GM23338 (cell line): Measurements from ENCODE around the gene DOP1A. TPM values are rescaled to one million over a fixed set of nuclear protein-coding genes. Genes with fewer than 3 reads are reported as not detected.

Experiments used
- ATAC-seq: fragments of 200-7000 bp; cut with Tn5 transposase; 3 replicates; pipeline ENCODE4 v1.9.1; 2020
- DNase-seq: peaks from one replicate; pipeline ENCODE4 v3.0.0-alpha.2; 2015; ENCODE audit warnings: low spot score
- H2AFZ ChIP-seq: fragments of 200-600 bp; sonication (generic); 2 replicates; pipeline ENCODE4 v1.8.0; 2016; ENCODE audit warnings: antibody characterized with exemption, mild to moderate bottlenecking, moderate library complexity
- H3F3A ChIP-seq: fragments of 200-600 bp; sonication (generic); replicated peaks from 2 replicates; pipeline ENCODE4 v1.8.0; 2017; ENCODE audit warnings: antibody characterized with exemption, mixed run types, low read depth
- H3K27ac ChIP-seq: fragments of 200-600 bp; sonication (generic); 2 replicates; pipeline ENCODE4 v1.6.1; 2016; ENCODE audit warnings: low read depth
- H3K27me3 ChIP-seq: fragments of 200-600 bp; sonication (generic); 2 replicates; pipeline ENCODE4 v1.8.0; 2016; ENCODE audit warnings: mild to moderate bottlenecking, mixed run types, moderate library complexity; ENCODE audit not compliant: insufficient read depth
- H3K36me3 ChIP-seq: fragments of 200-600 bp; sonication (generic); 2 replicates; pipeline ENCODE4 v1.8.0; 2016; ENCODE audit warnings: mild to moderate bottlenecking; ENCODE audit not compliant: insufficient read depth
- H3K4me1 ChIP-seq: fragments of 200-600 bp; sonication (generic); 2 replicates; pipeline ENCODE4 v1.8.0; 2016; ENCODE audit warnings: mild to moderate bottlenecking, moderate library complexity; ENCODE audit not compliant: insufficient read depth
- H3K4me2 ChIP-seq: fragments of 200-600 bp; sonication (generic); 2 replicates; pipeline ENCODE4 v1.7.1; 2017; ENCODE audit warnings: mixed run types
- H3K4me3 ChIP-seq: fragments of 200-600 bp; sonication (generic); 2 replicates; pipeline ENCODE4 v1.6.1; 2016; ENCODE audit warnings: mixed run types
- H3K79me2 ChIP-seq: fragments of 200-600 bp; sonication (generic); replicated peaks from 2 replicates; pipeline ENCODE4 v1.8.0; 2017; ENCODE audit warnings: mild to moderate bottlenecking; ENCODE audit not compliant: insufficient read depth
- H3K9me2 ChIP-seq: fragments of 200-600 bp; sonication (generic); 2 replicates; pipeline ENCODE4 v1.8.0; 2017; ENCODE audit not compliant: insufficient read depth
- H4K20me1 ChIP-seq: fragments of 200-600 bp; sonication (generic); replicated peaks from 2 replicates; pipeline ENCODE4 v1.8.0; 2017; ENCODE audit warnings: mild to moderate bottlenecking; ENCODE audit not compliant: insufficient read depth
- H3K27ac Mint-ChIP-seq: 2 replicates; pipeline ENCODE4 v1.8.0; 2020; ENCODE audit warnings: inconsistent platforms, mild to moderate bottlenecking, moderate library complexity, mixed read lengths
- H3K27me3 Mint-ChIP-seq: 3 replicates; pipeline ENCODE4 v1.8.0; 2022; ENCODE audit warnings: low read depth, mild to moderate bottlenecking, moderate library complexity, mixed read lengths, inconsistent platforms; ENCODE audit not compliant: insufficient read depth, poor library complexity
- H3K36me3 Mint-ChIP-seq: 3 replicates; pipeline ENCODE4 v1.8.0; 2021; ENCODE audit warnings: low read depth, mild to moderate bottlenecking, inconsistent platforms, moderate library complexity, mixed read lengths
- H3K4me1 Mint-ChIP-seq: 3 replicates; pipeline ENCODE4 v1.8.0; 2020; ENCODE audit warnings: mild to moderate bottlenecking, inconsistent platforms, mixed read lengths
- H3K4me3 Mint-ChIP-seq: 3 replicates; pipeline ENCODE4 v1.8.0; 2021; ENCODE audit warnings: moderate library complexity, mild to moderate bottlenecking, inconsistent platforms, mixed read lengths
- H3K9me3 Mint-ChIP-seq: 3 replicates; pipeline ENCODE4 v1.8.0; 2020; ENCODE audit warnings: moderate library complexity, mild to moderate bottlenecking, inconsistent platforms, mixed read lengths
- CREB1 ChIP-seq: fragments of 250-450 bp; sonication (Bioruptor Pico); IDR thresholded peaks from 2 replicates; pipeline ENCODE4 v1.5.0; 2020; ENCODE audit warnings: low read depth, mild to moderate bottlenecking, moderate library complexity
- CTCF ChIP-seq, 2 experiments: fragments of 200-600 bp in 1 of 2; sonication (generic) in 1 of 2; conservative IDR thresholded peaks; 2 replicates each; pipeline versions ENCODE4 v1.5.1 to v1.6.1; 2016 to 2017; ENCODE audit warnings: antibody characterized with exemption in 2 of 2, low read depth in 2 of 2, mild to moderate bottlenecking in 2 of 2, moderate library complexity in 1 of 2
- EZH2 ChIP-seq: fragments of 200-600 bp; sonication (generic); IDR thresholded peaks from one replicate; pipeline ENCODE4 v1.8.0; 2017; ENCODE audit warnings: antibody characterized with exemption, mild to moderate bottlenecking, low read depth; ENCODE audit not compliant: unreplicated experiment
- EZH2phosphoT487 ChIP-seq: fragments of 200-600 bp; sonication (generic); IDR thresholded peaks from one replicate; pipeline ENCODE4 v1.8.1; 2018; ENCODE audit warnings: antibody characterized with exemption; ENCODE audit not compliant: unreplicated experiment
- JUNB ChIP-seq: IDR thresholded peaks from one replicate; pipeline ENCODE4 v1.6.1; 2016; ENCODE audit warnings: antibody characterized with exemption; ENCODE audit not compliant: unreplicated experiment
- NANOG ChIP-seq: IDR thresholded peaks from 2 replicates; pipeline ENCODE4 v1.6.1; 2016; ENCODE audit warnings: antibody characterized with exemption, borderline replicate concordance
- POLR2AphosphoS5 ChIP-seq: IDR thresholded peaks from 2 replicates; pipeline ENCODE4 v1.6.1; 2016; ENCODE audit warnings: antibody characterized with exemption, low read depth
- STAT1 ChIP-seq: IDR thresholded peaks from one replicate; pipeline ENCODE4 v1.6.1; 2016; ENCODE audit warnings: antibody characterized with exemption; ENCODE audit not compliant: unreplicated experiment
- ZNF114 ChIP-seq: fragments of 250-450 bp; sonication (Bioruptor Pico); IDR thresholded peaks from 2 replicates; pipeline ENCODE4 v1.5.0; 2020; ENCODE audit warnings: mild to moderate bottlenecking, moderate library complexity
- ZNF331 ChIP-seq: fragments of 250-450 bp; sonication (Bioruptor Pico); IDR thresholded peaks from 2 replicates; pipeline ENCODE4 v1.5.0; 2020; ENCODE audit warnings: low read depth, mild to moderate bottlenecking, moderate library complexity
- polyA plus RNA-seq: library from polyadenylated mRNA; unstranded; fragments of >200 nt; fragmentation: Nextera tagmentation; extraction: Ambion mirVana; gene quantifications from 2 replicates; pipeline ENCODE4 v1.2.1, GENCODE V29; 2016
- total RNA-seq: library from RNA; depleted of rRNA; stranded (reverse); fragments of >200 nt; shearing (Covaris generic); gene quantifications from 2 replicates; pipeline ENCODE4 v1.2.3, GENCODE V29; 2014
- TF ChIP-seq, protein P1 (sequence below): IDR thresholded peaks from 2 replicates; pipeline ENCODE4 v1.6.1; 2016; ENCODE audit warnings: antibody characterized with exemption
- TF ChIP-seq, protein P2 (sequence below): IDR thresholded peaks from one replicate; pipeline ENCODE4 v1.6.1; 2018; ENCODE audit warnings: antibody characterized with exemption; ENCODE audit not compliant: unreplicated experiment
- TF ChIP-seq, protein P3 (sequence below): fragments of 250-450 bp; sonication (Bioruptor Pico); IDR thresholded peaks from 2 replicates; pipeline ENCODE4 v1.5.0; 2020; ENCODE audit warnings: mild to moderate bottlenecking, moderate library complexity

DOP1A gene
- total and polyA plus RNA-seq, 2 experiments from 2014 or later = 3.9 to 18.6 TPM

GRCh38 chr6:83127976-83128375 lies 60.5 kb downstream of the DOP1A start:
- H3K79me2 ChIP-seq = no peaks in the 10 kb centered on the region
- H3K9me3 Mint-ChIP-seq = no peaks in the 10 kb centered on the region
- H3K36me3 Mint-ChIP-seq = peaks cover 32% of the 10 kb centered on the region
- H3K9me2 ChIP-seq = no peaks in the 10 kb centered on the region
- H3K4me3 Mint-ChIP-seq = no peak overlapping the region
- H3K27ac Mint-ChIP-seq = no peak overlapping the region
- H3K4me1 Mint-ChIP-seq = peaks cover 16% of the 10 kb centered on the region
- no peak overlapping the region for H3K4me3 ChIP-seq
- H4K20me1 ChIP-seq = no peaks in the 10 kb centered on the region
- H3K4me1 ChIP-seq = peaks cover 24% of the 10 kb centered on the region
- peaks cover 34% of the 10 kb centered on the region for H3K36me3 ChIP-seq
- H3K4me2 ChIP-seq = no peak overlapping the region
- TF ChIP-seq, protein P1, sequence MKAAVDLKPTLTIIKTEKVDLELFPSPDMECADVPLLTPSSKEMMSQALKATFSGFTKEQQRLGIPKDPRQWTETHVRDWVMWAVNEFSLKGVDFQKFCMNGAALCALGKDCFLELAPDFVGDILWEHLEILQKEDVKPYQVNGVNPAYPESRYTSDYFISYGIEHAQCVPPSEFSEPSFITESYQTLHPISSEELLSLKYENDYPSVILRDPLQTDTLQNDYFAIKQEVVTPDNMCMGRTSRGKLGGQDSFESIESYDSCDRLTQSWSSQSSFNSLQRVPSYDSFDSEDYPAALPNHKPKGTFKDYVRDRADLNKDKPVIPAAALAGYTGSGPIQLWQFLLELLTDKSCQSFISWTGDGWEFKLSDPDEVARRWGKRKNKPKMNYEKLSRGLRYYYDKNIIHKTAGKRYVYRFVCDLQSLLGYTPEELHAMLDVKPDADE = no peak
- TF ChIP-seq NANOG = no peak
- TF ChIP-seq, protein P2, sequence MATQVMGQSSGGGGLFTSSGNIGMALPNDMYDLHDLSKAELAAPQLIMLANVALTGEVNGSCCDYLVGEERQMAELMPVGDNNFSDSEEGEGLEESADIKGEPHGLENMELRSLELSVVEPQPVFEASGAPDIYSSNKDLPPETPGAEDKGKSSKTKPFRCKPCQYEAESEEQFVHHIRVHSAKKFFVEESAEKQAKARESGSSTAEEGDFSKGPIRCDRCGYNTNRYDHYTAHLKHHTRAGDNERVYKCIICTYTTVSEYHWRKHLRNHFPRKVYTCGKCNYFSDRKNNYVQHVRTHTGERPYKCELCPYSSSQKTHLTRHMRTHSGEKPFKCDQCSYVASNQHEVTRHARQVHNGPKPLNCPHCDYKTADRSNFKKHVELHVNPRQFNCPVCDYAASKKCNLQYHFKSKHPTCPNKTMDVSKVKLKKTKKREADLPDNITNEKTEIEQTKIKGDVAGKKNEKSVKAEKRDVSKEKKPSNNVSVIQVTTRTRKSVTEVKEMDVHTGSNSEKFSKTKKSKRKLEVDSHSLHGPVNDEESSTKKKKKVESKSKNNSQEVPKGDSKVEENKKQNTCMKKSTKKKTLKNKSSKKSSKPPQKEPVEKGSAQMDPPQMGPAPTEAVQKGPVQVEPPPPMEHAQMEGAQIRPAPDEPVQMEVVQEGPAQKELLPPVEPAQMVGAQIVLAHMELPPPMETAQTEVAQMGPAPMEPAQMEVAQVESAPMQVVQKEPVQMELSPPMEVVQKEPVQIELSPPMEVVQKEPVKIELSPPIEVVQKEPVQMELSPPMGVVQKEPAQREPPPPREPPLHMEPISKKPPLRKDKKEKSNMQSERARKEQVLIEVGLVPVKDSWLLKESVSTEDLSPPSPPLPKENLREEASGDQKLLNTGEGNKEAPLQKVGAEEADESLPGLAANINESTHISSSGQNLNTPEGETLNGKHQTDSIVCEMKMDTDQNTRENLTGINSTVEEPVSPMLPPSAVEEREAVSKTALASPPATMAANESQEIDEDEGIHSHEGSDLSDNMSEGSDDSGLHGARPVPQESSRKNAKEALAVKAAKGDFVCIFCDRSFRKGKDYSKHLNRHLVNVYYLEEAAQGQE = no peak
- TF ChIP-seq, protein P3, sequence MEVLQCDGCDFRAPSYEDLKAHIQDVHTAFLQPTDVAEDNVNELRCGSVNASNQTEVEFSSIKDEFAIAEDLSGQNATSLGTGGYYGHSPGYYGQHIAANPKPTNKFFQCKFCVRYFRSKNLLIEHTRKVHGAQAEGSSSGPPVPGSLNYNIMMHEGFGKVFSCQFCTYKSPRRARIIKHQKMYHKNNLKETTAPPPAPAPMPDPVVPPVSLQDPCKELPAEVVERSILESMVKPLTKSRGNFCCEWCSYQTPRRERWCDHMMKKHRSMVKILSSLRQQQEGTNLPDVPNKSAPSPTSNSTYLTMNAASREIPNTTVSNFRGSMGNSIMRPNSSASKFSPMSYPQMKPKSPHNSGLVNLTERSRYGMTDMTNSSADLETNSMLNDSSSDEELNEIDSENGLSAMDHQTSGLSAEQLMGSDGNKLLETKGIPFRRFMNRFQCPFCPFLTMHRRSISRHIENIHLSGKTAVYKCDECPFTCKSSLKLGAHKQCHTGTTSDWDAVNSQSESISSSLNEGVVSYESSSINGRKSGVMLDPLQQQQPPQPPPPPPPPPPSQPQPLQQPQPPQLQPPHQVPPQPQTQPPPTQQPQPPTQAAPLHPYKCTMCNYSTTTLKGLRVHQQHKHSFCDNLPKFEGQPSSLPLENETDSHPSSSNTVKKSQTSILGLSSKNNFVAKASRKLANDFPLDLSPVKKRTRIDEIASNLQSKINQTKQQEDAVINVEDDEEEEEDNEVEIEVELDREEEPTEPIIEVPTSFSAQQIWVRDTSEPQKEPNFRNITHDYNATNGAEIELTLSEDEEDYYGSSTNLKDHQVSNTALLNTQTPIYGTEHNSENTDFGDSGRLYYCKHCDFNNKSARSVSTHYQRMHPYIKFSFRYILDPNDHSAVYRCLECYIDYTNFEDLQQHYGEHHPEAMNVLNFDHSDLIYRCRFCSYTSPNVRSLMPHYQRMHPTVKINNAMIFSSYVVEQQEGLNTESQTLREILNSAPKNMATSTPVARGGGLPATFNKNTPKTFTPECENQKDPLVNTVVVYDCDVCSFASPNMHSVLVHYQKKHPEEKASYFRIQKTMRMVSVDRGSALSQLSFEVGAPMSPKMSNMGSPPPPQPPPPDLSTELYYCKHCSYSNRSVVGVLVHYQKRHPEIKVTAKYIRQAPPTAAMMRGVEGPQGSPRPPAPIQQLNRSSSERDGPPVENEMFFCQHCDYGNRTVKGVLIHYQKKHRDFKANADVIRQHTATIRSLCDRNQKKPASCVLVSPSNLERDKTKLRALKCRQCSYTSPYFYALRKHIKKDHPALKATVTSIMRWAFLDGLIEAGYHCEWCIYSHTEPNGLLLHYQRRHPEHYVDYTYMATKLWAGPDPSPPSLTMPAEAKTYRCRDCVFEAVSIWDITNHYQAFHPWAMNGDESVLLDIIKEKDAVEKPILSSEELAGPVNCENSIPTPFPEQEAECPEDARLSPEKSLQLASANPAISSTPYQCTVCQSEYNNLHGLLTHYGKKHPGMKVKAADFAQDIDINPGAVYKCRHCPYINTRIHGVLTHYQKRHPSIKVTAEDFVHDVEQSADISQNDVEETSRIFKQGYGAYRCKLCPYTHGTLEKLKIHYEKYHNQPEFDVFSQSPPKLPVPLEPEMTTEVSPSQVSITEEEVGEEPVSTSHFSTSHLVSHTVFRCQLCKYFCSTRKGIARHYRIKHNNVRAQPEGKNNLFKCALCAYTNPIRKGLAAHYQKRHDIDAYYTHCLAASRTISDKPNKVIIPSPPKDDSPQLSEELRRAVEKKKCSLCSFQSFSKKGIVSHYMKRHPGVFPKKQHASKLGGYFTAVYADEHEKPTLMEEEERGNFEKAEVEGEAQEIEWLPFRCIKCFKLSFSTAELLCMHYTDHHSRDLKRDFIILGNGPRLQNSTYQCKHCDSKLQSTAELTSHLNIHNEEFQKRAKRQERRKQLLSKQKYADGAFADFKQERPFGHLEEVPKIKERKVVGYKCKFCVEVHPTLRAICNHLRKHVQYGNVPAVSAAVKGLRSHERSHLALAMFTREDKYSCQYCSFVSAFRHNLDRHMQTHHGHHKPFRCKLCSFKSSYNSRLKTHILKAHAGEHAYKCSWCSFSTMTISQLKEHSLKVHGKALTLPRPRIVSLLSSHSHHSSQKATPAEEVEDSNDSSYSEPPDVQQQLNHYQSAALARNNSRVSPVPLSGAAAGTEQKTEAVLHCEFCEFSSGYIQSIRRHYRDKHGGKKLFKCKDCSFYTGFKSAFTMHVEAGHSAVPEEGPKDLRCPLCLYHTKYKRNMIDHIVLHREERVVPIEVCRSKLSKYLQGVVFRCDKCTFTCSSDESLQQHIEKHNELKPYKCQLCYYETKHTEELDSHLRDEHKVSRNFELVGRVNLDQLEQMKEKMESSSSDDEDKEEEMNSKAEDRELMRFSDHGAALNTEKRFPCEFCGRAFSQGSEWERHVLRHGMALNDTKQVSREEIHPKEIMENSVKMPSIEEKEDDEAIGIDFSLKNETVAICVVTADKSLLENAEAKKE (CRISPR knock-in tag) = no peak
- TF ChIP-seq CTCF (conservative IDR thresholded peaks at IDR 0.05; ENCODE audit: low read depth in 2 of 2) = no peak
- TF ChIP-seq ZNF331 (CRISPR knock-in tag) = no peak
- TF ChIP-seq EZH2 = no peak
- no peak for TF ChIP-seq EZH2phosphoT487
- no peak for TF ChIP-seq CREB1 (CRISPR knock-in tag)
- TF ChIP-seq JUNB = no peak
- no peak for TF ChIP-seq ZNF114 (CRISPR knock-in tag)
- no peak for TF ChIP-seq POLR2AphosphoS5
- no peak for TF ChIP-seq STAT1
- H2AFZ ChIP-seq = no peak overlapping the region
- H3K27me3 Mint-ChIP-seq = no peaks in the 10 kb centered on the region
- no peak for DNase-seq
- H3F3A ChIP-seq = no peaks in the 10 kb centered on the region
- no peak for ATAC-seq
- H3K27me3 ChIP-seq = no peaks in the 10 kb centered on the region
- no peak overlapping the region for H3K27ac ChIP-seq
